Mesendoderm (in vitro differentiated cells): ENCODE measurements around the gene EPHB3.
A peak's percentile ranks its signal among the peaks of the same experiment; 100 is the strongest.

Experiments
- DNase-seq: peaks from one replicate; pipeline ENCODE4 v3.0.0; 2013
- H2AK5ac ChIP-seq: 2 replicates; pipeline ENCODE4 v1.6.1; 2013; ENCODE audit warnings: low read length, inconsistent platforms
- H2BK120ac ChIP-seq: 2 replicates; pipeline ENCODE4 v1.6.1; 2013; ENCODE audit warnings: low read depth, mild to moderate bottlenecking, low read length, moderate library complexity, mixed read lengths
- H2BK15ac ChIP-seq: replicated peaks from 2 replicates; pipeline ENCODE4 v1.6.1; 2013; ENCODE audit warnings: low read depth, mild to moderate bottlenecking, moderate library complexity
- H2BK5ac ChIP-seq: 2 replicates; pipeline ENCODE4 v1.6.1; 2013; ENCODE audit warnings: low read length, inconsistent platforms
- H3K18ac ChIP-seq: 2 replicates; pipeline ENCODE4 v1.6.1; 2013; ENCODE audit warnings: mild to moderate bottlenecking, low read length, mixed read lengths
- H3K23ac ChIP-seq: one replicate; pipeline ENCODE4 v1.6.1; 2013; ENCODE audit warnings: low read length
- H3K27ac ChIP-seq: 2 replicates; pipeline ENCODE4 v1.5.1; 2013; ENCODE audit warnings: low read depth, mild to moderate bottlenecking, inconsistent platforms, low read length, moderate library complexity
- H3K27me3 ChIP-seq: 2 replicates; pipeline ENCODE4 v1.6.1; 2013; ENCODE audit warnings: low read length, control low read depth, mild to moderate bottlenecking, inconsistent platforms; ENCODE audit not compliant: insufficient read depth, poor library complexity
- H3K36me3 ChIP-seq: 2 replicates; pipeline ENCODE4 v1.6.1; 2013; ENCODE audit warnings: low read length, inconsistent platforms; ENCODE audit not compliant: control insufficient read depth, insufficient read depth
- H3K4ac ChIP-seq: one replicate; pipeline ENCODE4 v1.6.1; 2013; ENCODE audit warnings: low read depth, mild to moderate bottlenecking, low read length, moderate library complexity
- H3K4me1 ChIP-seq: 2 replicates; pipeline ENCODE4 v1.6.1; 2013; ENCODE audit warnings: low read depth, low read length, inconsistent platforms; ENCODE audit not compliant: control insufficient read depth
- H3K4me2 ChIP-seq: 2 replicates; pipeline ENCODE4 v1.6.1; 2013; ENCODE audit warnings: low read length
- H3K4me3 ChIP-seq: 2 replicates; pipeline ENCODE4 v1.5.1; 2013; ENCODE audit warnings: mild to moderate bottlenecking, low read length
- H3K56ac ChIP-seq: one replicate; pipeline ENCODE4 v1.6.1; 2013; ENCODE audit warnings: low read length
- H3K79me1 ChIP-seq: 2 replicates; pipeline ENCODE4 v1.6.1; 2013; ENCODE audit warnings: low read length, inconsistent platforms
- H3K79me2 ChIP-seq: 2 replicates; pipeline ENCODE4 v1.6.1; 2013; ENCODE audit warnings: mild to moderate bottlenecking, low read length; ENCODE audit not compliant: control insufficient read depth, insufficient read depth
- H3K9ac ChIP-seq: 2 replicates; pipeline ENCODE4 v1.6.1; 2013; ENCODE audit warnings: low read length, inconsistent platforms
- H4K5ac ChIP-seq: one replicate; pipeline ENCODE4 v1.6.1; 2013; ENCODE audit warnings: low read length
- H4K8ac ChIP-seq: one replicate; pipeline ENCODE4 v1.6.1; 2013; ENCODE audit warnings: low read depth, mild to moderate bottlenecking, control low read depth, low read length, moderate library complexity
- WGBS: extraction: QIAGEN DNeasy Blood & Tissue Kit; methylation state at CpG from one replicate; pipeline ENCODE4 v1.1.7; 2013; ENCODE audit warnings: low lambda C conversion rate, missing lambda C conversion rate; ENCODE audit not compliant: insufficient coverage; ENCODE audit errors: extremely low coverage; 5-methylcytosine and 5-hydroxymethylcytosine counted together

The EPHB3 gene

GRCh38 chr3:184593928-184594303 is 32.3 kb downstream of the EPHB3 start:
- Histone ChIP-seq H3K4me3 (no peak overlapping the region), H3K9ac (no peak overlapping the region), H2BK120ac (no peak overlapping the region), H2AK5ac (peak overlapping the region; percentile 47), H3K79me2 (no peaks in the 10 kb centered on the region), H3K27me3 (no peaks in the 10 kb centered on the region), H3K36me3 (no peaks in the 10 kb centered on the region), H3K79me1 (no peaks in the 10 kb centered on the region), H3K27ac (no peak overlapping the region), H3K18ac (peak overlapping the region; percentile 22), H3K4me2 (no peak overlapping the region), H3K56ac (peak overlapping the region; percentile 79), H4K8ac (no peak overlapping the region), H2BK5ac (no peak overlapping the region), H2BK15ac (no peak overlapping the region), H3K23ac (no peak overlapping the region), H3K4ac (no peak overlapping the region), H4K5ac (no peak overlapping the region), H3K4me1 (peaks cover 20% of the 10 kb centered on the region)
- no CpG with 5 or more reads among the region's 10 CpGs for WGBS
- DNase-seq = no peak

GRCh38 chr3:184594371-184595001 is 32.9 kb downstream of the EPHB3 start:
- Histone ChIP-seq H2AK5ac (no peak overlapping the region), H3K36me3 (no peaks in the 10 kb centered on the region), H4K8ac (no peak overlapping the region), H3K4me1 (peaks cover 20% of the 10 kb centered on the region), H2BK120ac (no peak overlapping the region), H3K79me2 (no peaks in the 10 kb centered on the region), H3K56ac (peak overlapping the region; percentile 1), H3K27ac (no peak overlapping the region), H3K4ac (no peak overlapping the region), H3K4me2 (no peak overlapping the region), H3K27me3 (no peaks in the 10 kb centered on the region), H3K79me1 (no peaks in the 10 kb centered on the region), H3K9ac (no peak overlapping the region), H3K4me3 (no peak overlapping the region), H3K23ac (no peak overlapping the region), H2BK5ac (no peak overlapping the region), H3K18ac (peak overlapping the region; percentile 22), H2BK15ac (no peak overlapping the region), H4K5ac (no peak overlapping the region)
- no CpG with 5 or more reads among the region's 12 CpGs for WGBS
- DNase-seq = no peak

DNA sequence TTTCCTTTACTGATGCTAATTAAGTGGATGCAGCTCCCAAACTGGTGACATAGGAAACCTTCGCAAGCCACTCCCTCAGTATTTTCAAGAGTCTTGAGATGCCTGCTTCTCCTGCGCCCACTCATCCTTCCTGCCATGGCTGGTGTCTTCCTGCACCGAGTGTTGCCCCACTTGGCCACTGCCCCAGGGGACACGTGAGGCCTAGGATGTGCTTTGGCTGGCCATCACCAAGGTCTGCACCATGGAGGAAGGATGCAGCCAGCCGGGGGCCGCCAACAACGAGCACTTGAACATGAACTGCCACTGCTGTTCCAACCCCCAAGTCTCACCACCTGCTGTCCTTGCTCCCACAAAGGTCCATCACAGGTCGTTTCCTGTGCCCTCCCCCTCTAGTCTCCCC is 34.1 kb downstream of the EPHB3 start:
- Histone ChIP-seq H3K36me3 (no peaks in the 10 kb centered on the region), H3K4me1 (peaks cover 20% of the 10 kb centered on the region), H2AK5ac (no peak overlapping the region), H3K4me2 (no peak overlapping the region), H2BK15ac (no peak overlapping the region), H3K79me2 (no peaks in the 10 kb centered on the region), H3K9ac (no peak overlapping the region), H3K56ac (no peak overlapping the region), H3K27me3 (no peaks in the 10 kb centered on the region), H3K23ac (no peak overlapping the region), H3K18ac (no peak overlapping the region), H3K4me3 (no peak overlapping the region), H3K27ac (no peak overlapping the region), H3K79me1 (no peaks in the 10 kb centered on the region), H4K8ac (no peak overlapping the region), H3K4ac (no peak overlapping the region), H4K5ac (no peak overlapping the region), H2BK120ac (no peak overlapping the region), H2BK5ac (no peak overlapping the region)
- DNase-seq = no peak
- WGBS = no CpG with 5 or more reads among the region's 8 CpGs

- Histone ChIP-seq H3K36me3 (no peaks in the 10 kb centered on the region), H2AK5ac (no peak overlapping the region), H3K4me3 (no peak overlapping the region), H3K23ac (no peak overlapping the region), H3K79me2 (no peaks in the 10 kb centered on the region), H3K4me1 (peaks cover 19% of the 10 kb centered on the region), H3K56ac (peak overlapping the region; percentile 17), H3K79me1 (no peaks in the 10 kb centered on the region), H2BK5ac (no peak overlapping the region), H2BK15ac (no peak overlapping the region), H4K8ac (no peak overlapping the region), H2BK120ac (no peak overlapping the region), H3K4me2 (no peak overlapping the region), H3K9ac (no peak overlapping the region), H3K27me3 (no peaks in the 10 kb centered on the region), H4K5ac (no peak overlapping the region), H3K4ac (no peak overlapping the region), H3K18ac (no peak overlapping the region), H3K27ac (no peak overlapping the region)
- no peak for DNase-seq
- WGBS = no CpG with 5 or more reads among the region's 5 CpGs
Observed at GRCh38 chr3:184596233-184596632, 34.6 kb downstream of the EPHB3 start.

GRCh38 chr3:184596886-184597575 is 35.4 kb downstream of the EPHB3 start:
- Histone ChIP-seq H3K4me3 (no peak overlapping the region), H4K5ac (no peak overlapping the region), H3K79me1 (no peaks in the 10 kb centered on the region), H3K27me3 (no peaks in the 10 kb centered on the region), H3K56ac (no peak overlapping the region), H3K4me2 (no peak overlapping the region), H3K4me1 (peaks cover 17% of the 10 kb centered on the region), H3K79me2 (no peaks in the 10 kb centered on the region), H2BK120ac (no peak overlapping the region), H2BK15ac (no peak overlapping the region), H3K36me3 (no peaks in the 10 kb centered on the region), H4K8ac (no peak overlapping the region), H2BK5ac (no peak overlapping the region), H2AK5ac (no peak overlapping the region), H3K27ac (no peak overlapping the region), H3K23ac (no peak overlapping the region), H3K18ac (no peak overlapping the region), H3K4ac (no peak overlapping the region), H3K9ac (no peak overlapping the region)
- DNase-seq = no peak
- no CpG with 5 or more reads among the region's 6 CpGs for WGBS
